ENCODE measurements around the gene SHANK1. TPM values are rescaled to one million over a fixed set of nuclear protein-coding genes. Genes with fewer than 3 reads are reported as not detected.

SHANK1 gene
- total and polyA plus RNA-seq, 2 donors (not counting 3 experiments of a cell fraction or from before 2014, with no cell fraction given): 0.66 to 1.9 TPM

DNA sequence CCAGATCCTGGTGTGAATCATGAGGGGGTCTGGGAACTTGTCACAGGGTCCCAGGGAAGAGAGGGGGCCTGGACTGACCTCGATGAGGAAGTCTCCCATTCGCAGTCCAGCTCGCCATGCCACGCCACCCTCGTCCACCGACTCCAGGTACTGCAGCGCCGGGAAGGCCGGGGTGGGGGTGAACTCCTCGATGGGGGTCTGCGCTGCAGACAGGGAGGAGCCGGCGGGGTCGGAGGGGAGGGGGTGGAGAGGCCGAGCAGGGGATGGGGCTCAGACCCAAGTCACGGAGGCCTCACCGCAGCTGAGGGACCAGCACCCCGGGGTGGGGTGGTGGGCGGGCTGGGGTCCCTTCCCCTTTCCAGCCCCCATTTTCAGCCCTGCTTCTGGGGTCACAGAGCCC, 30.8 kb downstream of the SHANK1 start:
- no peak for FAIRE-seq
- POLR2A ChIA-PET: no interaction called here
- TF ChIP-seq JUN (IDR thresholded peaks at IDR 0.05; ENCODE audit: borderline replicate concordance, insufficient read depth, insufficient read length, low read depth) (no peak), EZH2 (IDR thresholded peaks at IDR 0.05; ENCODE audit: borderline replicate concordance, low read depth, low read length, severe bottlenecking) (no peak)

DNA sequence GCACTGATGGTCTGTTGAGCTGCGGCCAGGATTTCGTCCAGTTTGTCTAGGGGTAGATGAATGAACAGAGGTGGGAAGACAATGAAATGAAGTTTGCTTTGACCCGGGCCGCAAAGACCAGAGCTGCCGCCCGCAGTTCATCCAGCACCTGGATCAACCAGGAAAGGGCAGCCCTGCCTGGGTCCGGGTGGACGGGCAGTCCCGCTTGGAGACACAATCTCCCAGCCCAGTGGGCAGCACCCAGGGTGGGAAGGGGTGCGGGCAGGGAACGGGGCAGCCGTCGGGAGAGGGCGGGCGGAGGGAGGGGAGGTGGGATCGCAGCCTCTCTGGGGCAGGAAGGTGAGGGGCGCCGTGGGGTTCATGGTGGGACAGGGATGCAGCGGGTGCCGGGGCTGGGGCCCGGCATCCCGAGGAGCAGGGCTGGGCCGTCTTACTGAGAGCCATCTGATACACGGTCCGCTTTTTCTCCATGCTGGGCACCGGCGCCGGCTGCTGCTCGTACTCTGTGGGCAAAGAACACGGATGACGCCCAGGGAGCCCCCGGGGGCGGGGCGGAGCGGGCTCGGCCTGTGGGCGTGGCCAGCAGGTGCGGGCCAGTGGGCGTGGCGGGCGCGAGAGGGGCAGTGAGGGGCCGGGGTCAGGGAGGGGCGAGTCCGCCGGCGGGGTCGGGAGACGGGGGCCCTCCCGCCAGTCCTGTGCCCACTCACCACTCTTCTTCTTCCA, 33.1 kb downstream of the SHANK1 start:
- no peak overlapping the region for H3K27ac ChIP-seq (ENCODE audit: insufficient read depth, low read depth, low read length)
- no TSS peak for BruUV-seq (replicated peaks)
- ChIA-PET CTCF (no interaction called here), POLR2A (no interaction called here)
- dilution Hi-C loops (cut with MboI; ENCODE audit: extremely low pct_ligation_motif_present, low sequenced_read_pairs): no loop called here
- FAIRE-seq (no peak), DNase-seq (ENCODE audit: low read depth, low spot score) (no peak)
- H3K4me2 ChIP-seq (ENCODE audit: insufficient read depth, low read length): no peak overlapping the region
- H3K36me3 ChIP-seq (ENCODE audit: control insufficient read depth in 2 of 2, extremely low read depth in 1 of 2, insufficient read depth in 2 of 2, low read length in 2 of 2): no peaks in the 10 kb centered on the region
- H3K9me3 ChIP-seq (replicated peaks; ENCODE audit: control insufficient read depth, insufficient read depth, low read length): no peaks in the 10 kb centered on the region
- no peak overlapping the region for H2AFZ ChIP-seq (ENCODE audit: low read depth, low read length)
- H3K4me1 ChIP-seq (ENCODE audit: control insufficient read depth, extremely low read depth, insufficient read depth, low read length): no peaks in the 10 kb centered on the region
- H3K9me1 ChIP-seq (replicated peaks; ENCODE audit: control insufficient read depth, extremely low read depth, insufficient read depth, low read length): no peaks in the 10 kb centered on the region
- no peak overlapping the region for H3K9ac ChIP-seq (replicated peaks; ENCODE audit: extremely low read depth, insufficient read depth, low read length)
- no peaks in the 10 kb centered on the region for H4K20me1 ChIP-seq (replicated peaks; ENCODE audit: control insufficient read depth, extremely low read depth, insufficient read depth, low read length)
- intact Hi-C loops (cut with micrococcal nuclease): no loop called here
- peaks cover 13 to 15% of the 10 kb centered on the region in 2 experiments for H3K27me3 ChIP-seq (ENCODE audit: control insufficient read depth in 2 of 2, insufficient read depth in 2 of 2, low read length in 2 of 2)
- H3K79me2 ChIP-seq (ENCODE audit: control insufficient read depth, insufficient read depth, low read length): no peaks in the 10 kb centered on the region
- TF ChIP-seq FOS (IDR thresholded peaks at IDR 0.05; ENCODE audit: borderline replicate concordance, insufficient read depth, low read length): no peak
- no peak for TF ChIP-seq GATA2 (IDR thresholded peaks at IDR 0.05; ENCODE audit: insufficient read depth, insufficient read length, low read depth, low read length)
- no peak for TF ChIP-seq MYC (IDR thresholded peaks at IDR 0.05; ENCODE audit: low read depth, low read length)
- TF ChIP-seq MAX (IDR thresholded peaks at IDR 0.05; ENCODE audit: insufficient read depth, insufficient read length): no peak
- TF ChIP-seq POLR2A (IDR thresholded peaks at IDR 0.05; ENCODE audit: low read depth, low read length): no peak
- TF ChIP-seq, protein P1, sequence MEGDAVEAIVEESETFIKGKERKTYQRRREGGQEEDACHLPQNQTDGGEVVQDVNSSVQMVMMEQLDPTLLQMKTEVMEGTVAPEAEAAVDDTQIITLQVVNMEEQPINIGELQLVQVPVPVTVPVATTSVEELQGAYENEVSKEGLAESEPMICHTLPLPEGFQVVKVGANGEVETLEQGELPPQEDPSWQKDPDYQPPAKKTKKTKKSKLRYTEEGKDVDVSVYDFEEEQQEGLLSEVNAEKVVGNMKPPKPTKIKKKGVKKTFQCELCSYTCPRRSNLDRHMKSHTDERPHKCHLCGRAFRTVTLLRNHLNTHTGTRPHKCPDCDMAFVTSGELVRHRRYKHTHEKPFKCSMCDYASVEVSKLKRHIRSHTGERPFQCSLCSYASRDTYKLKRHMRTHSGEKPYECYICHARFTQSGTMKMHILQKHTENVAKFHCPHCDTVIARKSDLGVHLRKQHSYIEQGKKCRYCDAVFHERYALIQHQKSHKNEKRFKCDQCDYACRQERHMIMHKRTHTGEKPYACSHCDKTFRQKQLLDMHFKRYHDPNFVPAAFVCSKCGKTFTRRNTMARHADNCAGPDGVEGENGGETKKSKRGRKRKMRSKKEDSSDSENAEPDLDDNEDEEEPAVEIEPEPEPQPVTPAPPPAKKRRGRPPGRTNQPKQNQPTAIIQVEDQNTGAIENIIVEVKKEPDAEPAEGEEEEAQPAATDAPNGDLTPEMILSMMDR (IDR thresholded peaks at IDR 0.05; ENCODE audit: extremely low read depth in 1 of 2, insufficient read depth in 1 of 2, low read depth in 1 of 2, low read length in 2 of 2): no peak
- TF ChIP-seq POLR2AphosphoS5 (IDR thresholded peaks at IDR 0.05; ENCODE audit: insufficient read depth, low read depth, low read length): no peak
- TF ChIP-seq EZH2 (IDR thresholded peaks at IDR 0.05; ENCODE audit: borderline replicate concordance, low read depth, low read length, severe bottlenecking): no peak
- no peak for TF ChIP-seq JUN (IDR thresholded peaks at IDR 0.05; ENCODE audit: borderline replicate concordance, insufficient read depth, insufficient read length, low read depth)
- H3K4me3 ChIP-seq (replicated peaks in 1 of 3; ENCODE audit: insufficient read depth in 1 of 3, low read depth in 1 of 3, low read length in 3 of 3): no peak overlapping the region

More for the DNA sequence above, 30.8 kb downstream of the SHANK1 start:
- Histone ChIP-seq H3K9me3 (replicated peaks; ENCODE audit: control insufficient read depth, insufficient read depth, low read length) (no peaks in the 10 kb centered on the region), H3K4me1 (ENCODE audit: control insufficient read depth, extremely low read depth, insufficient read depth, low read length) (no peaks in the 10 kb centered on the region), H3K9ac (replicated peaks; ENCODE audit: extremely low read depth, insufficient read depth, low read length) (no peak overlapping the region), H3K27ac (ENCODE audit: insufficient read depth, low read depth, low read length) (no peak overlapping the region), H3K27me3 (ENCODE audit: control insufficient read depth in 2 of 2, insufficient read depth in 2 of 2, low read length in 2 of 2) (peaks cover 16 to 24% of the 10 kb centered on the region in 2 experiments), H3K9me1 (replicated peaks; ENCODE audit: control insufficient read depth, extremely low read depth, insufficient read depth, low read length) (no peaks in the 10 kb centered on the region), H3K79me2 (ENCODE audit: control insufficient read depth, insufficient read depth, low read length) (no peaks in the 10 kb centered on the region), H4K20me1 (replicated peaks; ENCODE audit: control insufficient read depth, extremely low read depth, insufficient read depth, low read length) (no peaks in the 10 kb centered on the region), H3K4me2 (ENCODE audit: insufficient read depth, low read length) (no peak overlapping the region), H3K36me3 (ENCODE audit: control insufficient read depth in 2 of 2, extremely low read depth in 1 of 2, insufficient read depth in 2 of 2, low read length in 2 of 2) (no peaks in the 10 kb centered on the region), H2AFZ (ENCODE audit: low read depth, low read length) (no peak overlapping the region), H3K4me3 (replicated peaks in 1 of 3; ENCODE audit: insufficient read depth in 1 of 3, low read depth in 1 of 3, low read length in 3 of 3) (no peak overlapping the region)
- CTCF ChIA-PET: no interaction called here
- intact Hi-C loops (cut with micrococcal nuclease) (no loop called here), dilution Hi-C loops (cut with MboI; ENCODE audit: extremely low pct_ligation_motif_present, low sequenced_read_pairs) (no loop called here)
- DNase-seq (ENCODE audit: low read depth, low spot score): no peak
- no TSS peak for BruUV-seq (replicated peaks)

Measured in endothelial cell of umbilical vein (primary cell).